ENCODE measurements around the gene ABITRAM. TPM values are rescaled to one million over a fixed set of nuclear protein-coding genes. Genes with fewer than 3 reads are reported as not detected.
"Not testable (repeated sequence)": the region's sequence is repeated elsewhere in the genome, so short reads cannot be mapped to it uniquely, and the experiment has no call there.

Gene ABITRAM
- total RNA-seq, 1 experiment from 2014 or later = 6.4 TPM

- no TSS peak for BruUV-seq (replicated peaks)
- H3K9me3 ChIP-seq (ENCODE audit: control insufficient read depth, insufficient read depth, low read depth, low read length) = no peaks in the 10 kb centered on the region
- H3K27me3 ChIP-seq (ENCODE audit: control insufficient read depth, insufficient read depth, low read length) = no peaks in the 10 kb centered on the region
- no peak overlapping the region for H3K4me3 ChIP-seq (ENCODE audit: low read depth in 2 of 2, low read length in 2 of 2)
- ChIA-PET CTCF (no interaction called here), POLR2A (no interaction called here)
- no peaks in the 10 kb centered on the region for H3K4me1 ChIP-seq (ENCODE audit: control insufficient read depth, insufficient read depth, low read length)
- no peak for ATAC-seq
- intact Hi-C loops (cut with micrococcal nuclease; ENCODE audit: unreplicated experiment) = loop anchor here (10.0 kb wide), 1 partner anchor 101 kb away; no protein-coding TSS in a partner anchor
- DNase-seq (ENCODE audit: low read depth, low spot score) = no peak
- H3K27ac ChIP-seq (ENCODE audit: low read length) = no peak overlapping the region
- peaks cover 5% of the 10 kb centered on the region; the same call in 1 of the 2 replicates for H3K36me3 ChIP-seq (ENCODE audit: control insufficient read depth, insufficient read depth, low read length)
- TF ChIP-seq POLR2AphosphoS5 (IDR thresholded peaks at IDR 0.05; ENCODE audit: low read depth, low read length) = no peak
- TF ChIP-seq CTCF (IDR thresholded peaks at IDR 0.05) = no peak
- no peak for TF ChIP-seq REST (IDR thresholded peaks at IDR 0.05; ENCODE audit: insufficient read depth in 1 of 2, low read depth in 2 of 2, low read length in 1 of 2)
- TF ChIP-seq TCF7L2 (IDR thresholded peaks at IDR 0.05; ENCODE audit: low read depth, low read length) = no peak
- no peak for TF ChIP-seq SIN3A (IDR thresholded peaks at IDR 0.05; ENCODE audit: borderline replicate concordance, insufficient read depth, low read depth, low read length)
- in situ Hi-C loops (cut with HindIII; ENCODE audit: low pct_unique_long_range_greater_than_20kb, low sequenced_read_pairs) = no loop called here
Measured at GRCh38 chr9:108963459-108964143, 29.4 kb downstream of the ABITRAM start.

- ATAC-seq = no peak
- Histone ChIP-seq H3K4me1 (ENCODE audit: control insufficient read depth, insufficient read depth, low read length) (no peaks in the 10 kb centered on the region), H3K9me3 (ENCODE audit: control insufficient read depth, insufficient read depth, low read depth, low read length) (no peaks in the 10 kb centered on the region), H3K27ac (ENCODE audit: low read length) (no peak overlapping the region), H3K4me3 (ENCODE audit: low read depth in 2 of 2, low read length in 2 of 2) (no peak overlapping the region), H3K36me3 (ENCODE audit: control insufficient read depth, insufficient read depth, low read length) (peaks cover 5% of the 10 kb centered on the region; the same call in 1 of the 2 replicates), H3K27me3 (ENCODE audit: control insufficient read depth, insufficient read depth, low read length) (no peaks in the 10 kb centered on the region)
- no peak for DNase-seq (ENCODE audit: low read depth, low spot score)
- ChIA-PET POLR2A (no interaction called here), CTCF (no interaction called here)
- no peak for TF ChIP-seq POLR2AphosphoS5 (IDR thresholded peaks at IDR 0.05; ENCODE audit: low read depth, low read length)
- TF ChIP-seq TCF7L2 (IDR thresholded peaks at IDR 0.05; ENCODE audit: low read depth, low read length) = no peak
- no peak for TF ChIP-seq SIN3A (IDR thresholded peaks at IDR 0.05; ENCODE audit: borderline replicate concordance, insufficient read depth, low read depth, low read length)
- TF ChIP-seq REST (IDR thresholded peaks at IDR 0.05; ENCODE audit: insufficient read depth in 1 of 2, low read depth in 2 of 2, low read length in 1 of 2) = no peak
- no peak for TF ChIP-seq CTCF (IDR thresholded peaks at IDR 0.05)
- no TSS peak for BruUV-seq (replicated peaks)
- in situ Hi-C loops (cut with HindIII; ENCODE audit: low pct_unique_long_range_greater_than_20kb, low sequenced_read_pairs) = no loop called here
- intact Hi-C loops (cut with micrococcal nuclease; ENCODE audit: unreplicated experiment) = loop anchor here (10.0 kb wide), 1 partner anchor 97 kb away; no protein-coding TSS in a partner anchor
Measured at GRCh38 chr9:108967916-108968315, 33.7 kb downstream of the ABITRAM start.

- H3K27me3 ChIP-seq (ENCODE audit: control insufficient read depth, insufficient read depth, low read length); DNase-seq (ENCODE audit: low read depth, low spot score); H3K4me3 ChIP-seq (ENCODE audit: low read depth in 2 of 2, low read length in 2 of 2); CTCF ChIA-PET; in situ Hi-C loops (cut with HindIII; ENCODE audit: low pct_unique_long_range_greater_than_20kb, low sequenced_read_pairs); H3K4me1 ChIP-seq (ENCODE audit: control insufficient read depth, insufficient read depth, low read length); H3K9me3 ChIP-seq (ENCODE audit: control insufficient read depth, insufficient read depth, low read depth, low read length); intact Hi-C loops (cut with micrococcal nuclease; ENCODE audit: unreplicated experiment); H3K36me3 ChIP-seq (ENCODE audit: control insufficient read depth, insufficient read depth, low read length); H3K27ac ChIP-seq (ENCODE audit: low read length); ATAC-seq; BruUV-seq (replicated peaks); POLR2A ChIA-PET: not testable (repeated sequence)
Measured at GRCh38 chr9:108971392-108971791, 37.2 kb downstream of the ABITRAM start.
